Tibial nerve (tissue), 4 donors: ENCODE data around the gene IVD.

Experiments used
- CTCF ChIP-seq, 5 experiments: fragments of 200-600 bp in 3 of 5; fragments of 450-650 bp in 2 of 5; sonication (generic) in 3 of 5; IDR thresholded peaks; one replicate each; pipeline ENCODE4 v1.5.1; 2016 to 2019; ENCODE audit warnings: antibody characterized with exemption in 5 of 5, mild to moderate bottlenecking in 3 of 5, moderate library complexity in 2 of 5
- EP300 ChIP-seq, 2 donors: sonication (generic); formaldehyde crosslinking; IDR thresholded peaks; one replicate each; pipeline ENCODE4 v1.6.1; 2017; ENCODE audit warnings: antibody characterized with exemption in 2 of 2, mild to moderate bottlenecking in 1 of 2

GRCh38 chr15:40452296-40453090 is 46.9 kb downstream of the IVD start:
- TF ChIP-seq CTCF (IDR thresholded peaks at IDR 0.05) (no peak), EP300 (IDR thresholded peaks at IDR 0.05) (no peak)
